Esophagus squamous epithelium (tissue), 4 donors: ENCODE measurements around the gene MVK.

Experiments
- CTCF ChIP-seq, 6 experiments: fragments of 450-650 bp in 4 of 6; fragments of 200-600 bp in 2 of 6; sonication (generic) in 2 of 6; IDR thresholded peaks; one replicate each; pipeline ENCODE4 v1.5.1; 2016 to 2019; ENCODE audit warnings: antibody characterized with exemption in 6 of 6, mild to moderate bottlenecking in 4 of 6, moderate library complexity in 4 of 6
- POLR2A ChIP-seq, 4 donors: fragments of 450-650 bp; IDR thresholded peaks; one replicate each; pipeline ENCODE4 v1.6.1; 2017; ENCODE audit warnings: antibody characterized with exemption in 4 of 4, mild to moderate bottlenecking in 4 of 4, moderate library complexity in 3 of 4

GRCh38 chr12:109557805-109558204 lies 15.8 kb upstream of the MVK start:
- no peak for TF ChIP-seq CTCF (IDR thresholded peaks at IDR 0.05)
- TF ChIP-seq POLR2A (IDR thresholded peaks at IDR 0.05) = no peak
